ENCODE measurements around the gene FTCDNL1.

The FTCDNL1 gene

DNA sequence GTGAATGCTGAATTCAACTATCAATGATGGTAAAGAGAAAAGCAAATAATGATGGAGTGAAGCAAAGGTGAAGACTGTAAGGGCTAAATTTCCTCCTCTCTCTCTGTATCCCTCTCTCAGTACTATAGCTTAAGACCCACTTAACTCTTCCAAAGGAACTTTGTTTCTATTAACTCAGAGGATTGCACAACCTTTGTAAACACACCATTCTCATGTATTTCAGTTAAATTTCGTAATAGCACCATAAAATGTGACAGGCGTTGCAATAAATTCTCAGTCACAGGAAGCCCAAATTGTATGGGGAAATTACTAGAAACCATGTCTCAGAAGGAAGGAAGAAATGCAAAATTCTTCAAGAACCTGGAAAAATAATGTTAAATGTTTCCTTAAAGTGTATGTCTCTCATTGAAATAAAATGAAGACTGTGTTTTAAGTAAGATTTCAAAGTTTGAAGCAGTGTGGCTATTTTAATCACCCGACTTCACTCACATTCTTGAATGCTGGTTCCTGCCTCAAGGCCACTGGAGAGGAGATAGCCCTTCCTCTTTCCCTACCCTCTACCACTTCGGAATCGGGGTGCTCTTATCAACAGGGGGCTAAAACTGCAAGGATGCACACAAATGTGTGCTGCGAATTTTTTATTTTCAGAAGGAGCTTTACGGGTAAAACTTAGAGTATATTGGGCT lies 112.1 kb downstream of the FTCDNL1 start:
- no peak for DNase-seq

DNA sequence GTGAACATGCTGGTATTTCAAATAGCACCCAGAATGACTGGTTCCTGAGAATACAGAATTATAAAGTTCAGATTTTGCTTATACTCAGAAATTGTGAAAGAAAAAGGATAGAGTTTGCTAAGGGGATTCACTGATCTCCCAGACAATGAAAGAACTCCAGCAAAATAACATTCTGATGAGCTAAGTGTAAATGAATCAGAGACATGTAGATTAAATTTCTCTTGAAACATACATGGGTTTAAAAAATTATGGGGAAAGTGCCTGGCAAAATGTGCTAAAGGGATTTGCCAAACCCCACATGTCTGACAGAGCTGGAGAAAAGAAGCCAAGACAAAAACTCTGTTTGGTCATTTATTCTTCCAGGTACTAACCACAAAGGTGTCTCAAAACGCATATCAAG lies 116.3 kb downstream of the FTCDNL1 start:
- DNase-seq, result no peak

DNA sequence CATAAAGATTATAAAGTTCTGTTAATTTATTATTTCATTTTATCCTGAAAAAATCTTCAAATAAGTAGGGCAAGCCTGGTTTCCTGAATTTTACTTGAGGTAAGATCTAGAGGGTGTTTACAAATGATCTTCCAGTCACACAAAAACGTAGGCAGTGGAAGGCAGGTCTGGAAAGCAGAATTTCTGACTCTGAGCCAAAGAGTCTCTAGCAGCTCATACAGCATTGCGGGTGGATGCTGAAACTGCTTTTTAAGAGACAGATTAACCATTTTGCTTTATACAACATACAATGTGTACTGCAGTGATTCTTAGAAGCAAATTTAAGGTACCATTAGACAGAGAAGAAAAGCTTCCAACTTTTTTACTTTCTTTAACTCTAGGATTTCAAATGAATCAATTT lies 117.0 kb downstream of the FTCDNL1 start:
- DNase-seq, result no peak

DNA sequence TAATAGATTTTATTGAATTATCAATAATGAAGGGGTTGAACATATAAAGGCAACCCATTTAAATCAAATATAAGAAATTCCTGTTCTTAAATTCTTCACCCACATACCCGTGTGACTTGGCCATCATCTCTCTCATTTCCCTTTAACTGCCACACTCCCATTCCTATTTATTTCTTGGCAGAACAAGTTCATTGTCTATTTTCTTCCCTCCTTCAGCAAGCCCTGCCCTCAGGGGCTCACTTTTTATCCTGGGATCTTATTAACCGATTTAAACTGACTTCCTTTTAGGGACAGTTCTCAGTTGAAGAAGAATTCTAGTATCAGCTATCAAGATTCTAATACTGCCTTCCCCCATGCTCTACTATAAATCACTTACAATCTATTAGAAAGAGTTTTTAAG lies 123.2 kb downstream of the FTCDNL1 start:
- no peak for DNase-seq

DNA sequence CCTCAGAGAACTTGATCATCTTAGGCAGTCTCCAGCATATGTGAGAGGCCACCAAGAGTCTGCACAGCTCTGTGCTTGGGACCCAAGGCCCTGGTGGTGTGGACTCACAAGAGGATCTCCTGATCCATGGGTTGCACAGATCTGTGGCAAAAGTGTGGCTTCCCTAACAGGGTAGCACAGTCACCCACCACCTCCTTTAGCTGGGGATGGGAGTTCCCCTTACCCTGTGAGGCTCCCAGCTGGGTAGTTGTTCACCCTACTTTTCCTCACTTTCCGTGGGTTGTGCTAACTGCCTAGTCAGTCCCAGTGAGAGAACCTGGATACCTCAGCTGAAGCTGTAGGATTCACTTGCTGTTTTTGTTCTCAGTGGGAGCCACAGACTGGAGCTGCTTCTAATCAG lies 123.7 kb downstream of the FTCDNL1 start:
- DNase-seq, result no peak

DNA sequence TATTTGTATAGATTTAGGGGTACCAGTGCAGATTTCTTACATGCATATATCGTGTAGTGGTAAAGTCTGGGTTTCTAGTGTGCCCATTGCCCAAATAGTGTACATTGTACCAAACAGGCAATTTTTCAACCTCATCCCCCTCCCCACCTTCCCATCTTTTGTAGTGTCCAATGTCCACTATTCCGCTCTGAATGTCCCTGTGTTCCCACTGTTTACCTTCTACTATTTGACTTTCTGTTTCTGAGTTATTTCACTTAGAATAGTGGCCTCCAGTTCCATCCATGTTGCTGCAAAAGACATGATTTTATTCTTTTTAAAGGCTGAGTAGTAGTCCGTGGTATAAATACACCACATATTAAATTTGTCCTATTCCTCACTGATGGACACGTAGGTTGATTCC lies 132.9 kb downstream of the FTCDNL1 start:
- DNase-seq, result no peak

DNA sequence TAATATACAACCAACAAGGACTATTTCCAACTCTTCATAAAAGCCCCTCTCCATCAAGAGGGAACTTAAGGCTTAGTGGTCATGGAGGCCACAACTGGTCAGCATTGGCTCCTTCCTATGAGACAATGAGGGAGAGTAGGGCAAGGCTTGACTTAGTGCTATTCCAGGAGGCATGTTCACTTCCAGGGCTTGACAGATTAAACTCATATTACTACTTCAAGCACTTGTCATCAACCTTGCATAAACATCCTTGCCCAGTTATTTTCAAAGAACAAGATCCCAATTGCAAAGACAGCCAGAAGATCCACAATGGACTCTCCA lies 133.4 kb downstream of the FTCDNL1 start:
- no peak for DNase-seq

DNA sequence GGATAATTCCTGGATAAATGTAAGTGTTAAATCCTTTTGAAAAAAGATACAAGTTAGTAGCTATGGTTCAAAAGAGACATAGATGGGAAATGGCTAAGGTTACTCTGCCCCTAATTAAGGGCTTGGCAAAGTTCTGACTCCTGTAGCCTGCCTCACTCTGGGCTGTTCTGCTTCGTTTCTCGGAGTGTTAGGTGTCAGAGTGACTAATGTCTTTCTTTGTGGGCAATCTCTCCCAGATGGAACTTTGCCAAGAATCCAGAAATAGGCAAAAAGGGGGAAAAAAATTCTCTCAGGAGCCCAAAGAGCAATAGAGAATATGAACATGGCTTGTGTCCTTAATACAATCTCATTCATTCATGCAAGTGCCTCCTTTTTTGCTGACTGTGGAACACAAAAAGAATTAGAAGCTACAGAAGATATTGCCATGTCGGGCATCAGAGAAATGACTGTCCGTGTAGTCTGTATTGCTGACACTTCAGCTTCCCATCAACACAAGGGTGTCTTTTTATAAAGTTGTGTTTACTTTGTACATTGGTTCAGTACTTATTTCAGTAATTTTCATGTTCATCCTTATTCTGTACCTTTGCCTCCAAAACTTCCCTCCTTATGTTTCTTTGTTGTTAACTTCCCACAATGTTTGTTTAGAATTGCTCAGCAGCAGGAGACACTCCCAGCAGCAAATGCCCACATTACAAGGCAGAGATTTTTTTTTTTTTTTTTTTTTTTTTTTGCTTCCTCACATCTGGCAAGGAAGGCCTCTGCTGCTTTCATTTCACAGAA lies 134.0 kb downstream of the FTCDNL1 start:
- no peak for DNase-seq

DNA sequence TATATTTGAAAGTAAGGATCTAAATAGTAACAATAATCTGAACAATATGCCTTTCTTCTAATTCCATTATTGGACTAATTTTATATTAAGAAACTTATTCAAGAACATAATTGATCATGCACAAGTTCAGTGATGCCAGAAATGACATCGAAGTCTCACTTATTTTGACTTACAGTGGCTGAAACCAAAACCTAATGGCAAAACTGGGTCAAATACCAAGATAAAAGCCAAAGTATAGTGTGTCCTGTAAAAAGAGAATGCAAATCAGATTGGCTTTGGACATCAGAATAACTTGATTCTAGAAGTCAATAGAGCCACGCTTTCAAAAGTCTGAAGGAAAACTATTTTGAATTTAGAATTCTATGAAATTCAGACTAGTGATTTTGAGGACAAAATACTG lies 137.2 kb downstream of the FTCDNL1 start:
- DNase-seq, result no peak

DNA sequence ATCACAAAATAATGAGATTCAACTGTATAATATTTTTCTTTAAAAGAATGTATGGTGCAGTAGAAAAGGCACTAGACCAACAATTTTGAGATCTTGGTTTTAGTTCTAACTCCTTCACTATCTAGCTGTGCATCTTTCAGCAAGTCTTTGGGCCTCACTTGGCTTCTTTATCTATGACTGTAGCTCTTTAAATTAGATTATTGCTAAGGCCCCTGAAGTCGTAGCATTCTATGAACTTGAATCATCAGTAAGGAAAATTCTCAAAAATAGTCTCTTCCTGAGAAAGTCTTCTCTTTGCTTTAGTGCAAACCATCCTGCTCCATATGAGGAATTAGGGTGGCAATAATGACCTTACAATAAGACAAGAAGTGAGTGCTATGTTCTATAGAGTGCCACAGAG lies 140.4 kb downstream of the FTCDNL1 start:
- DNase-seq, result no peak
